A673 (cell line): Measurements from ENCODE around the gene ATXN2. TPM values are rescaled to one million over a fixed set of nuclear protein-coding genes. Genes with fewer than 3 reads are reported as not detected.

Source experiments
- BruUV-seq: library from RNA; stranded (reverse); fragments of 400-500 nt; replicated peaks from 2 replicates; lab custom pipeline; 2021; lab: Mats Ljungman, UMichigan
- CTCF ChIA-PET: fragments of 300-600 bp; sonication (Branson Sonifier 250); formaldehyde crosslinking; loops from one replicate; lab custom pipeline; 2022; ENCODE audit warnings: antibody characterized with exemption; lab: Charles Lee
- POLR2A ChIA-PET: fragments of 300-600 bp; sonication (Branson Sonifier 250); formaldehyde crosslinking; loops from one replicate; lab custom pipeline; 2022; ENCODE audit warnings: antibody characterized with exemption; ENCODE audit not compliant: low non-redundant PET; lab: Charles Lee
- DNase-seq: peaks from one replicate; pipeline ENCODE4 v3.0.0-alpha.2; 2015; ENCODE audit warnings: low spot score
- H3K27ac ChIP-seq: fragments of 200-600 bp; sonication (generic); 2 replicates; pipeline ENCODE4 v1.5.1; 2016; ENCODE audit warnings: mixed run types, low read depth, mild to moderate bottlenecking, mixed read lengths, antibody characterized with exemption, low read length; ENCODE audit not compliant: poor library complexity, severe bottlenecking
- H3K27me3 ChIP-seq: fragments of 200-600 bp; sonication (generic); replicated peaks from 2 replicates; pipeline ENCODE4 v1.6.1; 2017; ENCODE audit warnings: mixed run types, low read depth, mild to moderate bottlenecking, mixed read lengths, antibody characterized with exemption, low read length; ENCODE audit not compliant: insufficient read depth, poor library complexity
- H3K36me3 ChIP-seq: fragments of 200-600 bp; sonication (generic); 2 replicates; pipeline ENCODE4 v1.6.1; 2016; ENCODE audit warnings: mixed run types, mild to moderate bottlenecking, mixed read lengths, antibody characterized with exemption, low read length; ENCODE audit not compliant: insufficient read depth, poor library complexity, severe bottlenecking
- H3K4me1 ChIP-seq: fragments of 200-600 bp; sonication (generic); 2 replicates; pipeline ENCODE4 v1.6.1; 2017; ENCODE audit warnings: mixed run types, mild to moderate bottlenecking, mixed read lengths, antibody characterized with exemption, low read length; ENCODE audit not compliant: insufficient read depth, poor library complexity, severe bottlenecking
- H3K4me3 ChIP-seq: fragments of 200-600 bp; sonication (generic); 2 replicates; pipeline ENCODE4 v1.5.1; 2016; ENCODE audit warnings: low read depth, mixed run types, mild to moderate bottlenecking, mixed read lengths, low read length; ENCODE audit not compliant: poor library complexity, severe bottlenecking
- H3K9me3 ChIP-seq: fragments of 200-600 bp; sonication (generic); 2 replicates; pipeline ENCODE4 v1.6.1; 2016; ENCODE audit warnings: mixed run types, low read depth, mild to moderate bottlenecking, mixed read lengths, antibody characterized with exemption, low read length; ENCODE audit not compliant: poor library complexity, severe bottlenecking
- CTCF ChIP-seq: fragments of 300-800, 200-600 bp; sonication (generic); conservative IDR thresholded peaks from 2 replicates; pipeline ENCODE4 v1.5.1; 2017; ENCODE audit warnings: low read depth, mild to moderate bottlenecking, antibody characterized with exemption, low read length, moderate library complexity, mixed read lengths
- EZH2 ChIP-seq: fragments of 200-600 bp; sonication (generic); IDR thresholded peaks from 2 replicates; pipeline ENCODE4 v1.6.1; 2017; ENCODE audit warnings: borderline replicate concordance, low read depth, mild to moderate bottlenecking, mixed read lengths, antibody characterized with exemption, low read length; ENCODE audit not compliant: poor library complexity, severe bottlenecking
- intact Hi-C: fragments of 100-400 bp; cut with micrococcal nuclease; formaldehyde crosslinking; loops from one replicate; pipeline ENCODE4 v1.10.0; 2022; ENCODE audit not compliant: unreplicated experiment
- total RNA-seq: library from RNA; stranded (reverse); gene quantifications from 2 replicates; pipeline ENCODE4 v1.2.3, GENCODE V29; 2021

The ATXN2 gene
- total RNA-seq, 1 experiment from 2014 or later = 94.4 TPM

GRCh38 chr12:111419784-111420183, 179.3 kb downstream of the ATXN2 start:
- no peak for DNase-seq
- intact Hi-C loops = no loop called here
- no TSS peak for BruUV-seq
- ChIA-PET CTCF (no interaction called here), POLR2A (interaction anchor here (0.7 kb wide), 1 partner anchor 22 kb away, joined by 14 read pairs; no protein-coding TSS in a partner anchor)
- Histone ChIP-seq H3K9me3 (no peaks in the 10 kb centered on the region), H3K4me3 (no peak overlapping the region), H3K4me1 (no peaks in the 10 kb centered on the region), H3K27ac (no peak overlapping the region), H3K27me3 (no peaks in the 10 kb centered on the region), H3K36me3 (peaks cover 56% of the 10 kb centered on the region)
- TF ChIP-seq CTCF = no peak

- no peak for TF ChIP-seq CTCF
- TF ChIP-seq EZH2 = no peak
- no peak for DNase-seq
- peaks cover 6% of the 10 kb centered on the region for H3K4me1 ChIP-seq
- H3K27me3 ChIP-seq = no peaks in the 10 kb centered on the region
- peaks cover 50% of the 10 kb centered on the region for H3K36me3 ChIP-seq
- BruUV-seq = no TSS peak
- ChIA-PET CTCF (no interaction called here), POLR2A (no interaction called here)
- H3K4me3 ChIP-seq = no peak overlapping the region
- no peaks in the 10 kb centered on the region for H3K9me3 ChIP-seq
- intact Hi-C loops = no loop called here
- no peak overlapping the region for H3K27ac ChIP-seq
These were observed 180.6 kb downstream of the ATXN2 start for GRCh38 chr12:111418594-111418880.

GRCh38 chr12:111417784-111418593, 181.1 kb downstream of the ATXN2 start:
- no peak for DNase-seq
- Histone ChIP-seq H3K4me3 (no peak overlapping the region), H3K4me1 (peaks cover 12% of the 10 kb centered on the region), H3K27ac (no peak overlapping the region), H3K9me3 (no peaks in the 10 kb centered on the region), H3K27me3 (no peaks in the 10 kb centered on the region), H3K36me3 (peaks cover 48% of the 10 kb centered on the region)
- no peak for TF ChIP-seq CTCF
- intact Hi-C loops = no loop called here
- BruUV-seq = no TSS peak
- ChIA-PET CTCF (no interaction called here), POLR2A (no interaction called here)
